Measurements from ENCODE around the gene DENND1A.

GRCh38 chr9:123410281-123410910 lies 519.5 kb downstream of the DENND1A start:
- no peak for TF ChIP-seq CTCF (IDR thresholded peaks at IDR 0.05)
- TF ChIP-seq POLR2AphosphoS5 (IDR thresholded peaks at IDR 0.05): no peak
- no peak for TF ChIP-seq POLR2A (IDR thresholded peaks at IDR 0.05)
